GM12875 (cell line): ENCODE results near the gene TTC12.

Experiments used
- H3K4me3 ChIP-seq: one replicate; pipeline ENCODE4 v1.5.1; 2011; ENCODE audit warnings: low read depth, low read length, control low read depth
- CTCF ChIP-seq: IDR thresholded peaks from 2 replicates; pipeline ENCODE4 v1.5.1; 2011; ENCODE audit warnings: low read depth, mild to moderate bottlenecking, control low read depth, inconsistent platforms, low read length, moderate library complexity, borderline replicate concordance; ENCODE audit not compliant: insufficient read depth

The TTC12 gene

GRCh38 chr11:113393501-113393985 is 79.2 kb downstream of the TTC12 start:
- TF ChIP-seq CTCF, result no peak
- H3K4me3 ChIP-seq, result no peak overlapping the region

- no peak for TF ChIP-seq CTCF
- H3K4me3 ChIP-seq, result no peak overlapping the region
These were observed 80.5 kb downstream of the TTC12 start for GRCh38 chr11:113394919-113395318.

- H3K4me3 ChIP-seq, result no peak overlapping the region
- TF ChIP-seq CTCF, result no peak
These were observed 81.5 kb downstream of the TTC12 start for GRCh38 chr11:113395782-113396336.

DNA sequence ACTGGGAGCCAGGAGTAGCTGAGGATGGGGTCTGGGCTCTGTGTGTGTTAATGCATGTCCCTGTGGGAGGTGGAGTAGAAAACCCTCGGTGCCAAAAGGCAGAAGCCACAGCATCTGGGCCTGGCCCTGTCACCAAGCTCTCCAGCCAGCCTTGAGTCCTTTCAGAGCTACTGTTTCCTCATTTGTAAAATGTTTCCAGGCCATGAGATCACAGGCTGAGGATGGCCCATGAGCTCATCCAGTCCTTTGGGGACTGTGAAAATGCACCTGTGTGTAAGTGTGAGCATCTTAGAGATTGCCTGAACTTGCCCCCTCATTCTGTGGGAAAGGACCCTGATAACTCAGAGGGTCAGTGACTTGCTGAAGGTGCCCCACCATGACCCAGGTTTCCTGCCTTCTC is 82.3 kb downstream of the TTC12 start:
- H3K4me3 ChIP-seq, result no peak overlapping the region
- TF ChIP-seq CTCF, result no peak

- no peak for TF ChIP-seq CTCF
- no peak overlapping the region for H3K4me3 ChIP-seq
These were observed 82.8 kb downstream of the TTC12 start for GRCh38 chr11:113397212-113397611.

DNA sequence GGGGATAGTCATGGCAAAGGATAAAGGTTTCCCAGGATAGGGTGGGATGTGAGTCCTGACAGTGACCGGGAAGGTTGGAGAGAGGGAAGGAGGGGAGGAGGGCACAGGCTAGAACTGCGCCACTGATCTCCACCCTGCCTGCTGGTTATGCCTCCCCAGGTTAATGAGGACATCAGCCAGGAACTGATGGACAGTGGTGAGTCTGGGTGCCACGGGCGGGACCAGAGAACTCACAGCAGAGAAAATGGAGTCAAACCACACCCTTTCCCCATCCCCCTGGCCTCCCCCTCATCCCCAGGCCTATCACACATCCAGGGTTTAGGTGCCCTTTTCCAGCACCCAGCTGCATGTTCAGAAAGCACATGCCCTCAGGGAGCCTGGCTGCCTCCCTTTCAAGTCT is 83.4 kb downstream of the TTC12 start:
- no peak overlapping the region for H3K4me3 ChIP-seq
- TF ChIP-seq CTCF, result no peak

GRCh38 chr11:113398669-113399430 is 84.5 kb downstream of the TTC12 start:
- no peak for TF ChIP-seq CTCF
- H3K4me3 ChIP-seq, result no peak overlapping the region
